Measurements from ENCODE around the gene PUSL1. TPM values are rescaled to one million over a fixed set of nuclear protein-coding genes. Genes with fewer than 3 reads are reported as not detected.

The PUSL1 gene
- total and polyA plus RNA-seq, 5 donors from 2014 or later: 17.7 to 21.0 (median 18.9) TPM

- H3K4me1 Mint-ChIP-seq: peaks cover 0 to 18% (median 3%) of the 10 kb centered on the region in 4 donors
- no peak overlapping the region for H3K4me3 Mint-ChIP-seq
- Histone ChIP-seq H3K27ac (ENCODE audit: insufficient read depth, low read length, poor library complexity, severe bottlenecking) (no peak overlapping the region), H3K36me3 (ENCODE audit: control insufficient read depth, insufficient read depth, low read length) (no peaks in the 10 kb centered on the region), H3K4me1 (ENCODE audit: control insufficient read depth, insufficient read depth, low read length, poor library complexity, severe bottlenecking) (peaks cover 20% of the 10 kb centered on the region), H3K4me3 (ENCODE audit: low read depth, low read length) (no peak overlapping the region), H3K27me3 (ENCODE audit: control insufficient read depth, insufficient read depth, low read length) (no peaks in the 10 kb centered on the region), H3K9me3 (ENCODE audit: control insufficient read depth in 2 of 2, low read length in 2 of 2) (no peaks in the 10 kb centered on the region)
- no peak overlapping the region for H3K27ac Mint-ChIP-seq
- no peak for ATAC-seq (ENCODE audit: low read depth in 2 of 2)
- H3K27me3 Mint-ChIP-seq: no peaks in the 10 kb centered on the region
- no peak for DNase-seq
- peaks cover 0 to 2% (median 0%) of the 10 kb centered on the region in 7 donors for H3K9me3 Mint-ChIP-seq
- H3K36me3 Mint-ChIP-seq: peaks cover 10% of the 10 kb centered on the region
Observed at GRCh38 chr1:1344655-1345361, 36.4 kb downstream of the PUSL1 start.

- ATAC-seq (ENCODE audit: low read depth in 2 of 2) (no peak), DNase-seq (no peak)
- Histone ChIP-seq H3K27ac (ENCODE audit: insufficient read depth, low read length, poor library complexity, severe bottlenecking) (no peak overlapping the region), H3K36me3 (ENCODE audit: control insufficient read depth, insufficient read depth, low read length) (no peaks in the 10 kb centered on the region), H3K4me3 (ENCODE audit: low read depth, low read length) (no peak overlapping the region), H3K27me3 (ENCODE audit: control insufficient read depth, insufficient read depth, low read length) (no peaks in the 10 kb centered on the region), H3K4me1 (ENCODE audit: control insufficient read depth, insufficient read depth, low read length, poor library complexity, severe bottlenecking) (peaks cover 20% of the 10 kb centered on the region), H3K9me3 (ENCODE audit: control insufficient read depth in 2 of 2, low read length in 2 of 2) (no peaks in the 10 kb centered on the region)
- no peaks in the 10 kb centered on the region for H3K9me3 Mint-ChIP-seq
- H3K36me3 Mint-ChIP-seq: peaks cover 10% of the 10 kb centered on the region
- no peak overlapping the region for H3K27ac Mint-ChIP-seq
- no peaks in the 10 kb centered on the region for H3K27me3 Mint-ChIP-seq
- peaks cover 0 to 18% (median 3%) of the 10 kb centered on the region in 4 donors for H3K4me1 Mint-ChIP-seq
- no peak overlapping the region for H3K4me3 Mint-ChIP-seq
Observed at GRCh38 chr1:1345384-1345783, 37.0 kb downstream of the PUSL1 start.

- Histone ChIP-seq H3K36me3 (ENCODE audit: control insufficient read depth, insufficient read depth, low read length) (no peaks in the 10 kb centered on the region), H3K4me3 (ENCODE audit: low read depth, low read length) (no peak overlapping the region), H3K9me3 (ENCODE audit: control insufficient read depth in 2 of 2, low read length in 2 of 2) (no peaks in the 10 kb centered on the region), H3K4me1 (ENCODE audit: control insufficient read depth, insufficient read depth, low read length, poor library complexity, severe bottlenecking) (peaks cover 20% of the 10 kb centered on the region), H3K27me3 (ENCODE audit: control insufficient read depth, insufficient read depth, low read length) (no peaks in the 10 kb centered on the region), H3K27ac (ENCODE audit: insufficient read depth, low read length, poor library complexity, severe bottlenecking) (no peak overlapping the region)
- Mint-ChIP-seq H3K27ac (no peak overlapping the region), H3K4me1 (peaks cover 0 to 18% (median 3%) of the 10 kb centered on the region in 4 donors), H3K27me3 (no peaks in the 10 kb centered on the region), H3K4me3 (peak overlapping the region in 1 of 4 donors; percentile 43), H3K36me3 (peaks cover 4% of the 10 kb centered on the region), H3K9me3 (no peaks in the 10 kb centered on the region)
- ATAC-seq (ENCODE audit: low read depth in 2 of 2) (no peak), DNase-seq (no peak)
Observed at GRCh38 chr1:1345860-1346500, 37.6 kb downstream of the PUSL1 start.

DNA sequence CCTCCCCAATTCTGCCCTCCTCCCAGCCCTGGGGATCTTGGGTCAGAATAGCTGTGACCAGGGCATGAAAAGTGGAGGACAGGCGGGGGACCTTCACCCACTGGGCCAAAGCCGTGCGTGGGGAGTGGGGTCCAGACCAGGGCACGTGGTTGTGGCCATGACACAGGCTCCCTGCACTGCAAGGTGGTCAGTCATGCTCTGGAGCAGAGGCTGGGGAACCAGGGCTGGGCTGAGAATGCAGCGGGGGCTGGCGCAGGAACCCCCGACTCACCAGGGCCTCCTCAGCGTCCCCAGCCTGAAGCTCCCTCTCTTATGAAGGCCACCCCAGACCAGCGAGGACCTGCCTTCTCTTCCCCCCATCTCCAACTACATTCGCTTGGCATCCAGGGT lies 38.1 kb downstream of the PUSL1 start:
- Mint-ChIP-seq H3K4me3 (peak overlapping the region in 3 of 4 donors; percentile 73 to 76 (median 76)), H3K27ac (peak overlapping the region in 1 of 3 donors; percentile 62)

DNA sequence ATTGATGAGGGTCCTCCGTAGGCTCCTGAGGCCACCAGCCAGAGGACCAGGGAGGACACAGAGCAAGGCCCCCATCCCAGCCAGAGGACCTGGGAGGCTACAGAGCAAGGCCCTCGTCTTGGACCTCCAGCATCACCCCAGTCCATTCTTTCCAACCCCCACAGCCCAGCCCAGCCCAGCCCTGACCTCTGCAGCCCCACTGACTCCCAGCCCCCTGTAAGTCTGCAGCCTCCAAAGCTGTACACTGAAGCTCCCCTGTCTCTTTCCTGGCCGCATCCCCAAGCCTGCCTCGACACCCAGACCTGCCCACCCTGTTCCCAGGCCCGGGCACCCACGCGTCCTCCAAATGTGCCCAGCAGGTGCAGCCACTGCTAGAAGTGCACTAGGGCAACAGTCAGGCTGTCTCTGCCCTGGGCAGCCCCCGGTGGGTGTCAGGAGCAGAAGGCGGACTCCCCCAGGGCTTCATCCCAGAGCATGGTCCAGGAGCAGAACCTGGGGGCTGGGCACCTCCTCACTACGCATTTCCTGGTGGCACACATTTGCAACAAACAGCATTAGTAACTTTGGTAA lies 38.7 kb downstream of the PUSL1 start:
- no peak overlapping the region for H3K4me3 ChIP-seq (ENCODE audit: low read depth, low read length)
- H3K4me1 ChIP-seq (ENCODE audit: control insufficient read depth, insufficient read depth, low read length, poor library complexity, severe bottlenecking): peaks cover 20% of the 10 kb centered on the region
- Mint-ChIP-seq H3K9me3 (no peaks in the 10 kb centered on the region), H3K4me1 (peaks cover 0 to 20% (median 3%) of the 10 kb centered on the region in 4 donors), H3K27ac (peak overlapping the region in 2 of 3 donors; percentile 60 to 65), H3K27me3 (peaks cover 8% of the 10 kb centered on the region), H3K4me3 (peak overlapping the region; percentile 73 to 80 (median 77)), H3K36me3 (no peaks in the 10 kb centered on the region)
- ATAC-seq (ENCODE audit: low read depth in 2 of 2) (no peak), DNase-seq (no peak)
- H3K27ac ChIP-seq (ENCODE audit: insufficient read depth, low read length, poor library complexity, severe bottlenecking): no peak overlapping the region
- H3K27me3 ChIP-seq (ENCODE audit: control insufficient read depth, insufficient read depth, low read length): no peaks in the 10 kb centered on the region
- no peaks in the 10 kb centered on the region for H3K9me3 ChIP-seq (ENCODE audit: control insufficient read depth in 2 of 2, low read length in 2 of 2)
- no peaks in the 10 kb centered on the region for H3K36me3 ChIP-seq (ENCODE audit: control insufficient read depth, insufficient read depth, low read length)

More for the DNA sequence above, 38.1 kb downstream of the PUSL1 start:
- ATAC-seq (ENCODE audit: low read depth in 2 of 2) (no peak), DNase-seq (no peak)
- peaks cover 20% of the 10 kb centered on the region for H3K4me1 ChIP-seq (ENCODE audit: control insufficient read depth, insufficient read depth, low read length, poor library complexity, severe bottlenecking)
- no peaks in the 10 kb centered on the region for H3K9me3 ChIP-seq (ENCODE audit: control insufficient read depth in 2 of 2, low read length in 2 of 2)
- Mint-ChIP-seq H3K27me3 (peaks cover 2% of the 10 kb centered on the region), H3K9me3 (no peaks in the 10 kb centered on the region), H3K36me3 (no peaks in the 10 kb centered on the region), H3K4me1 (peaks cover 0 to 18% (median 3%) of the 10 kb centered on the region in 4 donors)
- no peak overlapping the region for H3K27ac ChIP-seq (ENCODE audit: insufficient read depth, low read length, poor library complexity, severe bottlenecking)
- no peak overlapping the region for H3K4me3 ChIP-seq (ENCODE audit: low read depth, low read length)
- no peaks in the 10 kb centered on the region for H3K36me3 ChIP-seq (ENCODE audit: control insufficient read depth, insufficient read depth, low read length)
- H3K27me3 ChIP-seq (ENCODE audit: control insufficient read depth, insufficient read depth, low read length): no peaks in the 10 kb centered on the region

- no peak overlapping the region for H3K4me3 ChIP-seq (ENCODE audit: low read depth, low read length)
- no peaks in the 10 kb centered on the region for H3K9me3 ChIP-seq (ENCODE audit: control insufficient read depth in 2 of 2, low read length in 2 of 2)
- H3K27me3 ChIP-seq (ENCODE audit: control insufficient read depth, insufficient read depth, low read length): no peaks in the 10 kb centered on the region
- peak overlapping the region in 1 of 3 donors; percentile 65 for H3K27ac Mint-ChIP-seq
- peaks cover 20% of the 10 kb centered on the region for H3K4me1 ChIP-seq (ENCODE audit: control insufficient read depth, insufficient read depth, low read length, poor library complexity, severe bottlenecking)
- ATAC-seq (ENCODE audit: low read depth in 2 of 2): no peak
- no peaks in the 10 kb centered on the region for H3K9me3 Mint-ChIP-seq
- peak overlapping the region; percentile 76 to 80 (median 78) for H3K4me3 Mint-ChIP-seq
- DNase-seq: no peak
- H3K4me1 Mint-ChIP-seq: peaks cover 0 to 27% (median 3%) of the 10 kb centered on the region in 4 donors
- H3K36me3 Mint-ChIP-seq: no peaks in the 10 kb centered on the region
- H3K27ac ChIP-seq (ENCODE audit: insufficient read depth, low read length, poor library complexity, severe bottlenecking): no peak overlapping the region
- peaks cover 15% of the 10 kb centered on the region for H3K27me3 Mint-ChIP-seq
- H3K36me3 ChIP-seq (ENCODE audit: control insufficient read depth, insufficient read depth, low read length): no peaks in the 10 kb centered on the region
Observed at GRCh38 chr1:1347663-1348419, 39.4 kb downstream of the PUSL1 start.

GRCh38 chr1:1348420-1349255 lies 40.2 kb downstream of the PUSL1 start:
- H3K4me3 Mint-ChIP-seq: peak overlapping the region; percentile 76 to 80 (median 78)
- H3K9me3 Mint-ChIP-seq: no peaks in the 10 kb centered on the region
- H3K27ac Mint-ChIP-seq: peak overlapping the region in 2 of 3 donors; percentile 14 to 55
- Histone ChIP-seq H3K27me3 (ENCODE audit: control insufficient read depth, insufficient read depth, low read length) (no peaks in the 10 kb centered on the region), H3K9me3 (ENCODE audit: control insufficient read depth in 2 of 2, low read length in 2 of 2) (no peaks in the 10 kb centered on the region), H3K4me1 (ENCODE audit: control insufficient read depth, insufficient read depth, low read length, poor library complexity, severe bottlenecking) (peaks cover 21% of the 10 kb centered on the region), H3K27ac (ENCODE audit: insufficient read depth, low read length, poor library complexity, severe bottlenecking) (no peak overlapping the region), H3K36me3 (ENCODE audit: control insufficient read depth, insufficient read depth, low read length) (no peaks in the 10 kb centered on the region), H3K4me3 (ENCODE audit: low read depth, low read length) (no peak overlapping the region)
- H3K36me3 Mint-ChIP-seq: no peaks in the 10 kb centered on the region
- H3K27me3 Mint-ChIP-seq: peaks cover 17% of the 10 kb centered on the region
- ATAC-seq (ENCODE audit: low read depth in 2 of 2) (peak; percentile 21 to 23), DNase-seq (no peak)
- peaks cover 0 to 32% (median 3%) of the 10 kb centered on the region in 4 donors for H3K4me1 Mint-ChIP-seq

Data from CD4-positive, CD25-positive, alpha-beta regulatory T cell (primary cell).